HCT116 (cell line): Measurements from ENCODE around the gene ABCC2. TPM values are rescaled to one million over a fixed set of nuclear protein-coding genes. Genes with fewer than 3 reads are reported as not detected.

Source experiments
- ATAC-seq: fragments of 200-7000 bp; cut with Tn5 transposase; 2 replicates; pipeline ENCODE4 v1.9.1; 2020; ENCODE audit warnings: mild to moderate bottlenecking, moderate library complexity
- BruUV-seq: library from RNA; stranded (reverse); fragments of 400-500 nt; replicated peaks from 2 replicates; lab custom pipeline; 2021; lab: Mats Ljungman, UMichigan
- CTCF ChIA-PET: fragments of 300-600 bp; sonication (Branson Sonifier 250); formaldehyde crosslinking; loops from one replicate; lab custom pipeline; 2021; ENCODE audit warnings: antibody characterized with exemption; lab: Charles Lee
- POLR2A ChIA-PET: fragments of 300-600, 350-600 bp; sonication (Branson Sonifier 250); formaldehyde crosslinking; loops from one replicate; lab custom pipeline; 2021; ENCODE audit warnings: antibody characterized with exemption; lab: Charles Lee
- RAD21 ChIA-PET, 2 experiments: fragments of 300-600 bp; sonication (Branson Sonifier 250); formaldehyde crosslinking; loops; one replicate each; lab custom pipeline; 2023; ENCODE audit warnings: low total read pairs in 2 of 2; ENCODE audit not compliant: uncharacterized antibody in 2 of 2, unreplicated experiment in 2 of 2, low non-redundant PET in 1 of 2; lab: Charles Lee
- DNase-seq: peaks from one replicate; pipeline ENCODE4 v3.0.0-alpha.2; 2010; ENCODE audit warnings: low read depth, low spot score
- H2AFZ ChIP-seq: fragments of 200-600 bp; shearing (Covaris generic), sonication (generic); 2 replicates; pipeline ENCODE4 v1.6.1; 2017; ENCODE audit warnings: low read depth, mixed run types, mixed read lengths, antibody characterized with exemption, low read length; ENCODE audit not compliant: poor library complexity, severe bottlenecking
- H3K27ac ChIP-seq: 2 replicates; pipeline ENCODE4 v1.5.1; 2012; ENCODE audit warnings: low read depth, low read length
- H3K27me3 ChIP-seq: fragments of 200-600 bp; sonication (generic); 2 replicates; pipeline ENCODE4 v1.6.1; 2016; ENCODE audit warnings: mixed run types, low read length, mixed read lengths; ENCODE audit not compliant: insufficient read depth
- H3K36me3 ChIP-seq, 2 experiments: fragments of 200-500 bp in 1 of 2; fragments of 200-600 bp in 1 of 2; sonication (Bioruptor generic) in 1 of 2; sonication (generic) in 1 of 2; 2 replicates each; pipeline versions ENCODE4 v1.5.1 to v1.6.1; 2014 to 2016; ENCODE audit warnings: low read length in 2 of 2, inconsistent platforms in 1 of 2, mixed read lengths in 1 of 2, mixed run types in 1 of 2; ENCODE audit not compliant: insufficient read depth in 2 of 2, control insufficient read depth in 1 of 2
- H3K4me1 ChIP-seq, 2 experiments: fragments of 200-600 bp in 1 of 2; sonication (generic) in 1 of 2; 2 replicates each; pipeline versions ENCODE4 v1.5.1 to v1.6.1; 2012 to 2017; ENCODE audit warnings: low read length in 2 of 2, inconsistent platforms in 1 of 2, mild to moderate bottlenecking in 1 of 2, mixed read lengths in 1 of 2, mixed run types in 1 of 2, moderate library complexity in 1 of 2; ENCODE audit not compliant: insufficient read depth in 2 of 2, control insufficient read depth in 1 of 2
- H3K4me2 ChIP-seq: fragments of 200-600 bp; sonication (generic); 2 replicates; pipeline ENCODE4 v1.6.1; 2017; ENCODE audit warnings: mixed run types, low read length, mixed read lengths
- H3K4me3 ChIP-seq, 2 experiments: fragments of 200-600 bp in 1 of 2; sonication (generic) in 1 of 2; replicated peaks in 1 of 2; 2 replicates each; pipeline ENCODE4 v1.5.1; 2011 to 2016; ENCODE audit warnings: low read length in 2 of 2, control low read depth in 1 of 2, low read depth in 1 of 2, mild to moderate bottlenecking in 1 of 2, mixed read lengths in 1 of 2, mixed run types in 1 of 2
- H3K79me2 ChIP-seq: fragments of 200-600 bp; sonication (generic); 2 replicates; pipeline ENCODE4 v1.6.1; 2017; ENCODE audit warnings: mild to moderate bottlenecking, mixed run types, low read length, moderate library complexity, mixed read lengths; ENCODE audit not compliant: insufficient read depth
- H3K9ac ChIP-seq: fragments of 200-600 bp; sonication (generic); 2 replicates; pipeline ENCODE4 v1.6.1; 2016; ENCODE audit warnings: low read length, mixed read lengths
- H3K9me2 ChIP-seq: fragments of 200-600 bp; sonication (generic), shearing (Covaris generic); 2 replicates; pipeline ENCODE4 v1.6.1; 2017; ENCODE audit warnings: mixed run types, mild to moderate bottlenecking, moderate library complexity; ENCODE audit not compliant: insufficient read depth
- H3K9me3 ChIP-seq, 2 experiments: fragments of 200-500 bp in 1 of 2; fragments of 200-600 bp in 1 of 2; sonication (Bioruptor generic) in 1 of 2; sonication (generic) in 1 of 2; 2 replicates each; pipeline ENCODE4 v1.6.1; 2014 to 2017; ENCODE audit warnings: low read length in 2 of 2, mixed read lengths in 2 of 2, inconsistent platforms in 1 of 2, low read depth in 1 of 2, mild to moderate bottlenecking in 1 of 2, mixed run types in 1 of 2, moderate library complexity in 1 of 2; ENCODE audit not compliant: control insufficient read depth in 1 of 2, insufficient read depth in 1 of 2
- H4K20me1 ChIP-seq: fragments of 200-600 bp; sonication (generic), shearing (Covaris generic); 2 replicates; pipeline ENCODE4 v1.6.1; 2017; ENCODE audit warnings: mixed run types, mild to moderate bottlenecking, moderate library complexity; ENCODE audit not compliant: insufficient read depth
- CBX3 ChIP-seq: IDR thresholded peaks from 2 replicates; pipeline ENCODE4 v1.6.1; 2012; ENCODE audit warnings: low read depth
- ELF1 ChIP-seq: IDR thresholded peaks from 2 replicates; pipeline ENCODE4 v1.6.1; 2012; ENCODE audit warnings: low read depth, borderline replicate concordance
- FOSL1 ChIP-seq: IDR thresholded peaks from 2 replicates; pipeline ENCODE4 v1.6.1; 2012; ENCODE audit warnings: low read depth
- JUND ChIP-seq: IDR thresholded peaks from 2 replicates; pipeline ENCODE4 v1.6.1; 2012
- MAX ChIP-seq: IDR thresholded peaks from 2 replicates; pipeline ENCODE4 v1.6.1; 2012
- RAD21 ChIP-seq: IDR thresholded peaks from 2 replicates; pipeline ENCODE4 v1.6.1; 2012; ENCODE audit warnings: low read depth, mild to moderate bottlenecking
- REST ChIP-seq: IDR thresholded peaks from 2 replicates; pipeline ENCODE4 v1.6.1; 2012; ENCODE audit warnings: low read depth
- TCF7L2 ChIP-seq: IDR thresholded peaks from 2 replicates; pipeline ENCODE4 v1.7.0; 2011; ENCODE audit warnings: borderline replicate concordance, inconsistent platforms; ENCODE audit not compliant: insufficient read depth, insufficient read length; ENCODE audit errors: extremely low read depth
- YY1 ChIP-seq: IDR thresholded peaks from 2 replicates; pipeline ENCODE4 v1.6.1; 2011; ENCODE audit warnings: low read length, low read depth, moderate library complexity, mild to moderate bottlenecking; ENCODE audit not compliant: insufficient replicate concordance; ENCODE audit errors: extremely low read depth
- ZNF274 ChIP-seq: fragments of 200-500 bp; sonication (Bioruptor generic); IDR thresholded peaks from 2 replicates; pipeline ENCODE4 v1.6.1; 2014; ENCODE audit warnings: mild to moderate bottlenecking, low read depth, low read length, inconsistent platforms
- intact Hi-C: fragments of 100-400 bp; cut with micrococcal nuclease; formaldehyde crosslinking; loops from 2 replicates; pipeline ENCODE4 v1.10.0; 2022
- total RNA-seq: library from RNA; stranded (reverse); gene quantifications from one replicate; pipeline ENCODE4 v1.2.1, GENCODE V29; 2021; ENCODE audit not compliant: unreplicated experiment

Gene ABCC2
- total RNA-seq, 1 experiment from 2014 or later: 88.2 TPM

GRCh38 chr10:99850767-99851340 is 68.4 kb downstream of the ABCC2 start (continued):
- no peak for TF ChIP-seq ELF1
- no peak for TF ChIP-seq YY1
- TF ChIP-seq TCF7L2: no peak
- no peak for TF ChIP-seq RAD21
- no peak for TF ChIP-seq CBX3
- no peak for TF ChIP-seq JUND
- no peak for TF ChIP-seq MAX

- POLR2A ChIA-PET: no interaction called here
- no peaks in the 10 kb centered on the region for H3K79me2 ChIP-seq
- H3K4me2 ChIP-seq: no peak overlapping the region
- H3K4me3 ChIP-seq: no peak overlapping the region
- TF ChIP-seq RAD21 (no peak), REST (no peak), FOSL1 (no peak), ZNF274 (no peak), JUND (no peak)
- TF ChIP-seq, all 23 proteins: peak for 0
- RAD21 ChIA-PET: interaction anchor here in 1 of 2 experiments (0.6 kb wide), 1 partner anchor 587 kb away, joined by 3 read pairs; no protein-coding TSS in a partner anchor
- CTCF ChIA-PET: no interaction called here
- ATAC-seq: no peak
- Histone ChIP-seq H3K27ac (no peak overlapping the region), H4K20me1 (no peaks in the 10 kb centered on the region), H3K9me2 (no peaks in the 10 kb centered on the region), H2AFZ (no peak overlapping the region), H3K9ac (no peak overlapping the region), H3K27me3 (no peaks in the 10 kb centered on the region), H3K9me3 (no peaks in the 10 kb centered on the region), H3K36me3 (peaks cover 18 to 47% of the 10 kb centered on the region in 2 experiments; a peak in 3 of 4 replicates), H3K4me1 (no peaks in the 10 kb centered on the region)
- BruUV-seq: TSS peak; percentile 36
- DNase-seq: no peak
- intact Hi-C loops: loop anchor here (10.0 kb wide), 1 partner anchor 663 kb away; the partner anchor contains the start of gene SEC31B
Observed at GRCh38 chr10:99851825-99852224, 69.4 kb downstream of the ABCC2 start.
